ENCODE measurements around the gene LGALS7.
"Not testable (repeated sequence)": the region's sequence is repeated elsewhere in the genome, so short reads cannot be mapped to it uniquely, and the experiment has no call there.

LGALS7 gene

DNA sequence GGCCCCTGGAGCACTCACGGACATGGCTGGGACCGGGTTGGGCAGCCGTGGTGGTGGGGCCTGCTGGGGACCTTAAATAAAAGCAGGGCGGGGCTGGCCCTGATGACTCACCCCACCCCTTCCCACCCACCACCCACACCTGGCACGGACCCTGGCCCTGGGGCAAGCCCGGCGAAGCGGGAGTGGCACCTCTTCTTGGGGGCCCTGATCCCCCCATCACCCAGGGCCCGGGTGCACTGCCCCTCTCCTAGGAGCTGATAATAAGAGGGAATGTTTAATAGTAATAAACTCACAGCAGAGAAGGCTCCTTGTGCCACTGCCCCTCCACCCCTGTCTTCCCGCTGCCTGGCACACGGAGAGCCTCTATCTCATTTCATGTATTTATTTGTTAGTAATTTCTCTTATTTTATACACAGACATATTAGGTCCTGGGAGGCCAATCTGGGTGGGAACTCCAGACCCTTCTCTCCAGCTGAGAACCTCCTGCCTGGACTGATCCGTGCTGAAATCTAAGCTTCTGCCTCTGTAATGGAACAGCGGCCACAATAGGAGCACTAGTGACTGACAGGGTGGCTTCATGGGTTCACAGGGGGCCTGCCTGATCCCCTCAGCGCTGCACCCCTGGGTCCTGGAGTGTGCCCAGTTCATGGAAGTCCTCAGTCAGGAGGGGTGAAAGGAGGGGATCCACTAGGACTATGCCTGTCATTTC, at the start of gene LGALS7:
Gene LGALS7, minus strand, starts transcription at position 49 of the 709 bp plus-strand sequence. Its CDS starts 25 bp downstream, at position 24.
- no peak for DNase-seq

- not testable (repeated sequence) for DNase-seq
Measured at GRCh38 chr19:38821230-38821825, 48.0 kb upstream of the LGALS7 start.

DNA sequence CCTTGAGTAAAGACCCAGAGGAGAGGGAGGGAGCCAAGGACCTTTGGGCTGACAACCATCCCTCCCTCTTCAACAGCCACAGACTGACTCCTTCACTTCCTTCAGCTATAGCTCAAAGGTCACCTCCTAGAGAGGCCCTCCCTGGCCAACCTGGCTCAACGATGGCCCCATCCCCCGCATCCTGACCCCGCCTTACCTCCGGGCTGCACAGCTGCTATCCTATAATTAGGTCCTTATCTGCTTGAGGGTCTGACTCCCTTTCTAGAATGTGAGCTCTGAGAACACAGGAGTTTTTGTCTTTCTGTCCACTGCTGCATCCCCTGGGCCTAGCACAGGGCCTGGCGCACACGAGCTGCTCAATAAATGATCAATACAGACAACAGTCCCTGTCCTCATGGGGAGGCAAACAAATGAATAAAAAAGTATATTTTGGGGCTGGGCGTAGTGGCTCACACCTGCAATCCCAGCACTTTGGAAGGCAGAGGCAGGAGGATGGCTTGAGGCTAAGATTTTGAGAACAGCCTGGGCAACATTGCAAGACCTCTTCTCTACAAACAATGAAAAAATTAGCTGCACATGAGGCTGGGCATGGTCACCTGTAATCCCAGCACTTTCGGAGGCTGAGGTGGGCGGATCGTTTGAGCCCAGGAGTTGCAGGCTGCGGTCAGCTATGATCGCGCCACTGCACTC, 46.1 kb upstream of the LGALS7 start:
- no peak for DNase-seq

DNA sequence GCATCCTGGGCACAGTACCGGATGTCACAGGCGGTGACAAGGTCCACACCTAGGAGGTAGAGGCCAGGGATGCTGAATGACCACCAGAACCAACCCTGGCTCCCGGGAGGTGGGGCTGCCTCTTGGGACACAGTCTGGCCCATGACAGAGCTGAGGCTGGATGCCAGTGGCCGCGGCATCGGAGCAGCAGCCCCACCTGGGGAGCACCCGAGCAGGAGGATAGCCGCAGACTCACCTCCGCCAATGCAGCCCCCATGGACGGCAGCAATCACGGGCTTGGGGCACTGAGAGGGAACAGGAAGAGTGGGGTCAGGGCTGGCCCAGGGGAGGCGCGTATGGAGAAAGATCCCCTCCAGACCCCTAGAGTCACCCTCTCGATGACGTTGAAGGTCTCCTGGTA, 43.8 kb upstream of the LGALS7 start:
- no peak for DNase-seq

DNA sequence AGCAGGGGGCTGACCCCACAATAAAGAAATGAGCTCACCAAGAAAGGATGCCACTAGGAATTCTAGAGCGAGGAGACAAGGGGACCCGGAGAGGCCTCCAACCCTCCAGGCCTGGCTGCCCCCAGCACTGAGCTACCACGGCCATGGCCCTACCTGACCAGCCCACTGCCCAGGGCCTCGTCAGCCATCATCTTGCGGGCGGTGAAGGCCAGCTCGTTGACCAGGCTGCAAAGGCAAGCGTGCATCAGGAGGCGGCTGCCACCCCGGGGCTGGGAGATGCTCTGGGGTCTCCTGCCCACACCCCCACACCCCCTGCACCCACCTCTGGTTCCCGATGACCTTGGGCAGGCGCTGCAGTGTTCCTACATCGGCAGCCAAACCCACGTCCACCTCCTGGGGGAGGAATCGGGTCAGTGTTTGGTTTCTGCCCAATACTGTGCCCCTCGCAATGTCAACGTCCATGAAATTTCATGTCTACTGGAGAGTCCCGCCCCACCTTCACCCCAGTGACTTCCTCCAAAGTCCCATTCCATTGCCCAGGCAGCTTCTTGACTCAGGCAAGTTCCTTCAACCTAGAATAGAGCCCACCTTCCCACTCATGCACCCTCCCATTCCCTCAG, 42.9 kb upstream of the LGALS7 start:
- DNase-seq = no peak

GRCh38 chr19:38815059-38816001, 42.0 kb upstream of the LGALS7 start:
- no peak for DNase-seq

DNA sequence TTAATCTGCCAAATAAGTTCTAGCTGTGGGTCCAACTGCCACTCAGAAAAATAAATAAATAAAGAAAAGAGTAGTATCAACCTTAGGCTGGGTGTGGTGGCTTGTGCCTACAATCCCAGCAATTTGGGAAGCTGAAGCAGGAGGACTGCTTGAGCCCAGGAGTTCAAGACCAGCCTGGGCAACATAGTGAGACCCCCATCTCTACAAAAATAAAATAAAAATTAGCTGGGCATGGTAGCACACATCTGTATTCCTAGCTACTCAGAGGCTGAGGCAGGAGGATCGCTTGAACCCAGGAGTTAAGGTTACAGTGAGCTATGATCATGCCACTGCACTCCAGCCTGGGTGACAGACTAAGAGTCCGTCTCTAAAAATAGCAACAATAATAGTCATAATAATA, 40.6 kb upstream of the LGALS7 start:
- not testable (repeated sequence) for DNase-seq

DNA sequence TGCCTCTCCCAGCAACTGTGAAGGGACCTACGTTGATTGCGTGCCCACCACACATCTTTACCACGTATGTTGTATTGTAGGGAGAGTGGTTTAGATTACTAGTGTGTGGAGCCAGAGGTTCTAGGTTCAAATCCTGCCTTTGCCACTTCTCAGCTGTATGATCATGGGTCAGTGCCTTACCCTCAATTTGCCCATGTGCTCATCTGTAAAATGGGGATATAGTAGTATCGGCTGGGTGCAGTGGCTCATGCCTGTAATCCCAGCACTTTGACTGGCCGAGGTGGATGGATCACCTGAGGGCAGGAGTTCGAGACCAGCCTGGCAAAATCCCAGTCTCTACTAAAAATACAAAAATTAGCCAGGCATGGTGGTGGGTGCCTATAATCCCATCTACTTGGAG, 40.0 kb upstream of the LGALS7 start:
- no peak for DNase-seq

DNA sequence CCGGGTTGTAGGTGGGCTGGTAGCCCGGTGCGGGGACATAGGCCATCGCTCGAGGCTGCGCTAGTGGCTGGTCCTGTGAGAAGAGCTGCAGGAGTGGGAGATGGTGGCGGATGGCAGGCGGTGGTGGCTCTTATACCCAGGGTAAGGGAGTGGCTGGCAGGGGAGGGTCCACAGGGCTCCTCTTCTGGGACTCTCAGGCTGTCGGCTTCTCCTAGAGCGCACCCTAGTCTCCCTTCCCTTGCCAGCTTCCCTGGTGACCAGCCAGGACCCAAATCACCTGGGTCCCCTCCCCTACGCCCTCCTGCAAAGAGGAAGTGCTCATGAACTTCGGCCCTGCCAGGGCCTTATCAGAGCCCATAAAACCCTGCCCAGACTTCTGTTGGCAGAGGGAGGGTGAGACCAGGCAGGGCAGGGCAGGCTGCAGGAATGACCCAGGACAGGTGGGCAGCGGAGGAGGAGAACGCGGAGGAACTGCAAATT, 39.6 kb upstream of the LGALS7 start, which contains the start of gene LGALS4:
Gene LGALS4, minus strand, starts transcription at position 105 of the 480 bp plus-strand sequence. Its CDS starts 59 bp downstream, at position 46.
- DNase-seq = no peak

GRCh38 chr19:38812009-38812840, 38.9 kb upstream of the LGALS7 start:
- DNase-seq = no peak

GRCh38 chr19:38809592-38810252, 36.4 kb upstream of the LGALS7 start:
- DNase-seq = no peak

GRCh38 chr19:38808741-38809140, 35.4 kb upstream of the LGALS7 start:
- no peak for DNase-seq

- not testable (repeated sequence) for DNase-seq
Measured at GRCh38 chr19:38807374-38808098, 34.2 kb upstream of the LGALS7 start.

DNA sequence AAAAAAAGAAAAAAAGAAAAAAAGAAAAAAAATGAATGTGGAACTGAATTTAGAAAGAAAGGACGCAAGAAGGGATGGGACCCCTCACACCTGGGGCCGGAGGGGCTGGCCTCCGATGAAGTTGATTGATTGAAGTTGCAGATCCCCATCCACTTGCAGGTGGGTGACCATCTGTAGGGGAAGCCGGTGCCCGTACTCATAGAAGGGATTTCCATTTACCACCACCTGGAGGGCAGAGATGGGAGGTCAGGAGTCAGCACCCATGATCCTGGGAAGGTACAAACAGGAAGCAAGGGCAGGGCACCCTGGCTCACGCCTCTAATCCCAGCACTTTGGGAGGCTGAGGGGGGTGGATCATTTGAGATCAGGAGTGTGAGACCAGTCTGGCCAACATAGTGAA, 33.1 kb upstream of the LGALS7 start:
- DNase-seq = no peak

DNA sequence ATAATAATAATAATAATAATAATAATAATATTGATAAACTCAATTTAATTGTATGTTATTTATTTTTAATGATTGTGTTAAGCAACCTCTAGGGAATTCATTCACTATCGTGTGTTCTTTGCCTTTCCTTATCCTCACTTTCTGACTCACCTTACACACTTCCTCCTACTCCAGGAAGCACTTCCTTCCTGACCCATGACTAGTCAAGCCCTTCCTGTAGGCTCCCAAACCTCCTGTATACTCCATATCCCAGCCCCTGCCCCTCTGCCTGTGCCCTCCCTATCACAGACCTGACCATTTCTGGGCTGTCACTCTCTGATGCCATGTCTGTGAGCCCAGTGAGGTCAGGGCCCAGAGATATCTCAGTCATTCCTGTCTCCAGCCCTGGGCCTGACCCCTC, 31.9 kb upstream of the LGALS7 start:
- no peak for DNase-seq

GRCh38 chr19:38803543-38803942, 30.2 kb upstream of the LGALS7 start:
- DNase-seq = no peak

DNA sequence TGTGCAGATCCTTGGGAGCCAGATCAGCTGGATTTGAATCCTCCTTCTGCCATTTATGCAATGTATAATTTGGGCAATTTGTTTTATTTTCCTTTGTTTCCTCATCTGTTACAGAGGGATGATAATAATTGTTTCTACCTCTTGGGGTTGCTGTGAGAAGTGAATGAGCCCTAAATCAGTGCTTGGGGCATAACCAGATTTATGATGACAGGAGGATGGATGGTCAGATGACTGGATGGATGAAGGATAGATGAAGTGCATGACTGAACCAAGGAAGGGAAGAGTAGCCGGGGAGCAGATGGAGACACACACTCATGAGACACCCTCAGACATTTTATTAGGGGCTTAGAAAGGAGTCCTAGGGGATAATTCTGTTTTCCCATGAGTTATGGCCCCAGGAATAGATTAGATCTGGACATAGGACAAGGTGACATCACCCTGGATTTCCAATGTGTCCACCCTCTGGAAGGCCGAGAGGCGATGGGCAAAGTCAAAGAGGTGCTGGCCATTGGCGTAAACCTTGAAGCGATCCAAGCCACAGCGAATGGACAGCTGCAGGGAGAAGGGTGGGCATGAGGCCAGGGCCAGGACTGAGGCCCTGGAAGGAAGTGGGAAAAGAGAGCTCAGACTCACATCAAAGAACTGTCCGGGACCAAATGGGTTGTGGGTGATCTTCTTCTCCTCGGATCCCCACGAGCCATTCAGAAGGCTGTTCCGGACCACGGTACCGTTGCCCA, 28.2 kb upstream of the LGALS7 start:
- DNase-seq = no peak

GRCh38 chr19:38800577-38801347, 27.4 kb upstream of the LGALS7 start:
- no peak for DNase-seq
